WTC11 (cell line): ENCODE measurements around the gene EMD.

Source experiments
- CREB1 ChIP-seq: sonication (generic); formaldehyde crosslinking; IDR thresholded peaks from 2 replicates; pipeline ENCODE4 v1.8.0; 2023; ENCODE audit warnings: mild to moderate bottlenecking, missing genetic modification reagents
- FOXP4 ChIP-seq: sonication (generic); formaldehyde crosslinking; IDR thresholded peaks from 2 replicates; pipeline ENCODE4 v1.8.0; 2022; ENCODE audit warnings: mild to moderate bottlenecking, missing genetic modification reagents
- IRF1 ChIP-seq: sonication (generic); formaldehyde crosslinking; IDR thresholded peaks from 2 replicates; pipeline ENCODE4 v1.8.0; 2023; ENCODE audit warnings: missing genetic modification reagents
- TF ChIP-seq, protein P1 (sequence below): fragments of 200-600 bp; IDR thresholded peaks from 2 replicates; pipeline ENCODE4 v1.8.0; 2022; ENCODE audit warnings: antibody characterized with exemption
- TF ChIP-seq, protein P2 (sequence below): fragments of 250-450 bp; sonication (Bioruptor Pico); IDR thresholded peaks from 2 replicates; pipeline ENCODE4 v1.9.0; 2021; ENCODE audit warnings: moderate library complexity, mild to moderate bottlenecking, inconsistent platforms, borderline replicate concordance

GRCh38 chrX:154408659-154409221 lies 29.6 kb downstream of the EMD start:
- TF ChIP-seq, protein P1, sequence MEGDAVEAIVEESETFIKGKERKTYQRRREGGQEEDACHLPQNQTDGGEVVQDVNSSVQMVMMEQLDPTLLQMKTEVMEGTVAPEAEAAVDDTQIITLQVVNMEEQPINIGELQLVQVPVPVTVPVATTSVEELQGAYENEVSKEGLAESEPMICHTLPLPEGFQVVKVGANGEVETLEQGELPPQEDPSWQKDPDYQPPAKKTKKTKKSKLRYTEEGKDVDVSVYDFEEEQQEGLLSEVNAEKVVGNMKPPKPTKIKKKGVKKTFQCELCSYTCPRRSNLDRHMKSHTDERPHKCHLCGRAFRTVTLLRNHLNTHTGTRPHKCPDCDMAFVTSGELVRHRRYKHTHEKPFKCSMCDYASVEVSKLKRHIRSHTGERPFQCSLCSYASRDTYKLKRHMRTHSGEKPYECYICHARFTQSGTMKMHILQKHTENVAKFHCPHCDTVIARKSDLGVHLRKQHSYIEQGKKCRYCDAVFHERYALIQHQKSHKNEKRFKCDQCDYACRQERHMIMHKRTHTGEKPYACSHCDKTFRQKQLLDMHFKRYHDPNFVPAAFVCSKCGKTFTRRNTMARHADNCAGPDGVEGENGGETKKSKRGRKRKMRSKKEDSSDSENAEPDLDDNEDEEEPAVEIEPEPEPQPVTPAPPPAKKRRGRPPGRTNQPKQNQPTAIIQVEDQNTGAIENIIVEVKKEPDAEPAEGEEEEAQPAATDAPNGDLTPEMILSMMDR: no peak
- TF ChIP-seq, protein P2, sequence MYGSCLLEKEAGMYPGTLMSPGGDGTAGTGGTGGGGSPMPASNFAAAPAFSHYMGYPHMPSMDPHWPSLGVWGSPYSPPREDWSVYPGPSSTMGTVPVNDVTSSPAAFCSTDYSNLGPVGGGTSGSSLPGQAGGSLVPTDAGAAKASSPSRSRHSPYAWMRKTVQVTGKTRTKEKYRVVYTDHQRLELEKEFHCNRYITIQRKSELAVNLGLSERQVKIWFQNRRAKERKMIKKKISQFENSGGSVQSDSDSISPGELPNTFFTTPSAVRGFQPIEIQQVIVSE (CRISPR knock-in tag): no peak
- TF ChIP-seq IRF1 (CRISPR knock-in tag) (no peak), FOXP4 (no peak), CREB1 (CRISPR knock-in tag) (no peak)
